Measurements from ENCODE around the gene BMP8A. TPM values are rescaled to one million over a fixed set of nuclear protein-coding genes. Genes with fewer than 3 reads are reported as not detected.

Gene BMP8A
- total and polyA plus RNA-seq, 9 of the 15 experiments (the other 6 are each of a cell fraction or from before 2014, with no cell fraction given) = 0.05 to 0.31 TPM; not detected in 7

DNA sequence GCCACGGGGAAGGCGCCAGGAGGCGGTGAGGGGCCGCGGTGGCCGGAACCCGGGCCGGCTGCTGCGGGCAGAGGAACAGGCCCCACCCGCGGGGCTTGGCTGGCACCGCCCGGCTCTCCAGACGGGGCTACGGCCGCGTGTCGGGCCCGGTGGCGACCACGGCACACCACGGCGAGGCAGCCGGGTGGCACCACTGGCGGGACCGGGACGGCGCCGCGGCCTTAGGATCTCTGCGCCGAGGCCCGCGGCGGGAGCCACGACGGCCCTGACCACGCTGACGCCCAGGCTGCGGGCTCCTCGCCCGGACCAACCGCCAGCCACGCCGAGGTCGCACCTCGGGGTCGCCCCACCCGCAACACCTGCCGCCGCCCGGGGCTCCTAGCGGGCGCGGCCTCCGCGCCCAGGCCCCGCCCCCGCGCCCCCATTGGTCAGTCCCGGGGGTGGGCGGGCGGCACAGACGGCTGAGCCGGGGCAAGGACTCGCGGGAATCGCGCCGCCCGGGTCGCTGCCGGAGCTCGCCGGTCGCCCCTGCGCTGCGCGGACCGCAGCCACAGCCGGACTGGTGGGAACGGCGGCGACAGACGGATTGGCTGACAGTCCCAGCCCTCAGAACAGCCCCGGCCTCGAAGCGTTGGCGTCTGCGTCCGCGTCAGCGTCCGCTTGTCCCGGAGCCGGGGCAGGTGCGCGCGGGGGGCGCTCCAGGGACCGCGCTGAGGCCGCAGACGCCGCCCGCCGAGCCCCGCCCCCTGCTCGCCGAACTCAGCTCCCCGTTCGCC is at the start of gene BMP8A (continued):
- TF ChIP-seq, protein P1, sequence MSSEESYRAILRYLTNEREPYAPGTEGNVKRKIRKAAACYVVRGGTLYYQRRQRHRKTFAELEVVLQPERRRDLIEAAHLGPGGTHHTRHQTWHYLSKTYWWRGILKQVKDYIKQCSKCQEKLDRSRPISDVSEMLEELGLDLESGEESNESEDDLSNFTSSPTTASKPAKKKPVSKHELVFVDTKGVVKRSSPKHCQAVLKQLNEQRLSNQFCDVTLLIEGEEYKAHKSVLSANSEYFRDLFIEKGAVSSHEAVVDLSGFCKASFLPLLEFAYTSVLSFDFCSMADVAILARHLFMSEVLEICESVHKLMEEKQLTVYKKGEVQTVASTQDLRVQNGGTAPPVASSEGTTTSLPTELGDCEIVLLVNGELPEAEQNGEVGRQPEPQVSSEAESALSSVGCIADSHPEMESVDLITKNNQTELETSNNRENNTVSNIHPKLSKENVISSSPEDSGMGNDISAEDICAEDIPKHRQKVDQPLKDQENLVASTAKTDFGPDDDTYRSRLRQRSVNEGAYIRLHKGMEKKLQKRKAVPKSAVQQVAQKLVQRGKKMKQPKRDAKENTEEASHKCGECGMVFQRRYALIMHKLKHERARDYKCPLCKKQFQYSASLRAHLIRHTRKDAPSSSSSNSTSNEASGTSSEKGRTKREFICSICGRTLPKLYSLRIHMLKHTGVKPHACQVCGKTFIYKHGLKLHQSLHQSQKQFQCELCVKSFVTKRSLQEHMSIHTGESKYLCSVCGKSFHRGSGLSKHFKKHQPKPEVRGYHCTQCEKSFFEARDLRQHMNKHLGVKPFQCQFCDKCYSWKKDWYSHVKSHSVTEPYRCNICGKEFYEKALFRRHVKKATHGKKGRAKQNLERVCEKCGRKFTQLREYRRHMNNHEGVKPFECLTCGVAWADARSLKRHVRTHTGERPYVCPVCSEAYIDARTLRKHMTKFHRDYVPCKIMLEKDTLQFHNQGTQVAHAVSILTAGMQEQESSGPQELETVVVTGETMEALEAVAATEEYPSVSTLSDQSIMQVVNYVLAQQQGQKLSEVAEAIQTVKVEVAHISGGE (CRISPR knock-in tag; IDR thresholded peaks at IDR 0.05) = no peak
- no peak for TF ChIP-seq POLR2AphosphoS5 (IDR thresholded peaks at IDR 0.05; ENCODE audit: control insufficient read depth, insufficient read depth, low read depth, low read length)
- TF ChIP-seq, protein P2, sequence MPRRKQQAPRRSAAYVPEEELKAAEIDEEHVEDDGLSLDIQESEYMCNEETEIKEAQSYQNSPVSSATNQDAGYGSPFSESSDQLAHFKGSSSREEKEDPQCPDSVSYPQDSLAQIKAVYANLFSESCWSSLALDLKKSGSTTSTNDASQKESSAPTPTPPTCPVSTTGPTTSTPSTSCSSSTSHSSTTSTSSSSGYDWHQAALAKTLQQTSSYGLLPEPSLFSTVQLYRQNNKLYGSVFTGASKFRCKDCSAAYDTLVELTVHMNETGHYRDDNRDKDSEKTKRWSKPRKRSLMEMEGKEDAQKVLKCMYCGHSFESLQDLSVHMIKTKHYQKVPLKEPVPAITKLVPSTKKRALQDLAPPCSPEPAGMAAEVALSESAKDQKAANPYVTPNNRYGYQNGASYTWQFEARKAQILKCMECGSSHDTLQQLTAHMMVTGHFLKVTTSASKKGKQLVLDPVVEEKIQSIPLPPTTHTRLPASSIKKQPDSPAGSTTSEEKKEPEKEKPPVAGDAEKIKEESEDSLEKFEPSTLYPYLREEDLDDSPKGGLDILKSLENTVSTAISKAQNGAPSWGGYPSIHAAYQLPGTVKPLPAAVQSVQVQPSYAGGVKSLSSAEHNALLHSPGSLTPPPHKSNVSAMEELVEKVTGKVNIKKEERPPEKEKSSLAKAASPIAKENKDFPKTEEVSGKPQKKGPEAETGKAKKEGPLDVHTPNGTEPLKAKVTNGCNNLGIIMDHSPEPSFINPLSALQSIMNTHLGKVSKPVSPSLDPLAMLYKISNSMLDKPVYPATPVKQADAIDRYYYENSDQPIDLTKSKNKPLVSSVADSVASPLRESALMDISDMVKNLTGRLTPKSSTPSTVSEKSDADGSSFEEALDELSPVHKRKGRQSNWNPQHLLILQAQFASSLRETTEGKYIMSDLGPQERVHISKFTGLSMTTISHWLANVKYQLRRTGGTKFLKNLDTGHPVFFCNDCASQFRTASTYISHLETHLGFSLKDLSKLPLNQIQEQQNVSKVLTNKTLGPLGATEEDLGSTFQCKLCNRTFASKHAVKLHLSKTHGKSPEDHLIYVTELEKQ (CRISPR knock-in tag; IDR thresholded peaks at IDR 0.05) = no peak
- no peak for TF ChIP-seq RBM15 (IDR thresholded peaks at IDR 0.05; ENCODE audit: insufficient read depth, low read length)
- TF ChIP-seq TBP (optimal IDR thresholded peaks at IDR 0.05; ENCODE audit: low read depth, low read length) = peak; percentile 5

Measured in K562 (cell line).